Glutamatergic neuron (in vitro differentiated cells): ENCODE data around the gene DDX3X. TPM values are rescaled to one million over a fixed set of nuclear protein-coding genes. Genes with fewer than 3 reads are reported as not detected.
"Not testable (repeated sequence)": the region's sequence is repeated elsewhere in the genome, so short reads cannot be mapped to it uniquely, and the experiment has no call there.

Source experiments
- DNase-seq: peaks from one replicate; pipeline ENCODE4 v3.0.0; 2022
- H3K27ac Mint-ChIP-seq: one replicate; pipeline ENCODE4 v1.8.0; 2020; ENCODE audit warnings: mild to moderate bottlenecking, mixed read lengths, inconsistent platforms; ENCODE audit not compliant: unreplicated experiment
- H3K27me3 Mint-ChIP-seq: one replicate; pipeline ENCODE4 v1.8.0; 2020; ENCODE audit warnings: mild to moderate bottlenecking, moderate library complexity, mixed read lengths, inconsistent platforms; ENCODE audit not compliant: unreplicated experiment
- H3K36me3 Mint-ChIP-seq: one replicate; pipeline ENCODE4 v1.8.0; 2020; ENCODE audit warnings: mild to moderate bottlenecking, mixed read lengths, inconsistent platforms; ENCODE audit not compliant: unreplicated experiment
- H3K4me1 Mint-ChIP-seq: one replicate; pipeline ENCODE4 v1.8.0; 2020; ENCODE audit warnings: mild to moderate bottlenecking, low read depth, mixed read lengths, inconsistent platforms; ENCODE audit not compliant: unreplicated experiment
- H3K4me3 Mint-ChIP-seq: one replicate; pipeline ENCODE4 v1.8.0; 2020; ENCODE audit warnings: mild to moderate bottlenecking, mixed read lengths, inconsistent platforms; ENCODE audit not compliant: unreplicated experiment
- H3K9me3 Mint-ChIP-seq: one replicate; pipeline ENCODE4 v1.8.0; 2020; ENCODE audit warnings: mild to moderate bottlenecking, moderate library complexity, mixed read lengths, inconsistent platforms; ENCODE audit not compliant: unreplicated experiment
- total RNA-seq: library from RNA; stranded (reverse); fragmentation: NEBNext Ultra II Directional; extraction: Animal tissue kit (Norgen Biotek cat#: 25700); gene quantifications from one replicate; pipeline ENCODE4 v1.2.1, GENCODE V29; 2021; ENCODE audit not compliant: unreplicated experiment
- TF ChIP-seq, protein P1 (sequence below): fragments of 200-600 bp; sonication (generic); IDR thresholded peaks from one replicate; pipeline ENCODE4 v1.5.0; 2021; ENCODE audit not compliant: partially characterized antibody, unreplicated experiment

DDX3X gene
- total RNA-seq, 1 donor from 2014 or later = 208 TPM

DNA sequence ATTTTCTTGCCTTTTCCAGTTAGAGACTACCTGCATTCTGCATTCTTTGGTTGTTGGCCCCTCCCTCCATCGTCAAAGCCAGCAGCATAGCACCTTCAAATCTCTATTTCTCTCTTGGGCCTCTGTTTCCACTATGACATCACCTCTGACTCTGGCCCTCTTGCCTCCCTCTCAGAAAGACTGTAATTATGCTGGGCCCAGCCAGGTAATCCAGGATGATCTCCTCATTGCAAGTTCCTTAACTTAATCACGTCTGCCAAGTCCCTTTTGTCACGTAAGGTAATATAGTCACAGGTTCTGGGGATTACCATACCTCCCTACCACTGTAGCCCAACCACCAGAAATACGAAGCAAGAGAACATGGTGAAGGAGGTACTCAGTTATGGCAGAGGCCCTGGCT is 73.9 kb downstream of the DDX3X start:
- Mint-ChIP-seq H3K27ac (no peak overlapping the region), H3K4me1 (no peaks in the 10 kb centered on the region), H3K9me3 (peaks cover 1% of the 10 kb centered on the region), H3K4me3 (no peak overlapping the region), H3K36me3 (no peaks in the 10 kb centered on the region), H3K27me3 (peaks cover 1% of the 10 kb centered on the region)
- DNase-seq = no peak
- TF ChIP-seq, protein P1, sequence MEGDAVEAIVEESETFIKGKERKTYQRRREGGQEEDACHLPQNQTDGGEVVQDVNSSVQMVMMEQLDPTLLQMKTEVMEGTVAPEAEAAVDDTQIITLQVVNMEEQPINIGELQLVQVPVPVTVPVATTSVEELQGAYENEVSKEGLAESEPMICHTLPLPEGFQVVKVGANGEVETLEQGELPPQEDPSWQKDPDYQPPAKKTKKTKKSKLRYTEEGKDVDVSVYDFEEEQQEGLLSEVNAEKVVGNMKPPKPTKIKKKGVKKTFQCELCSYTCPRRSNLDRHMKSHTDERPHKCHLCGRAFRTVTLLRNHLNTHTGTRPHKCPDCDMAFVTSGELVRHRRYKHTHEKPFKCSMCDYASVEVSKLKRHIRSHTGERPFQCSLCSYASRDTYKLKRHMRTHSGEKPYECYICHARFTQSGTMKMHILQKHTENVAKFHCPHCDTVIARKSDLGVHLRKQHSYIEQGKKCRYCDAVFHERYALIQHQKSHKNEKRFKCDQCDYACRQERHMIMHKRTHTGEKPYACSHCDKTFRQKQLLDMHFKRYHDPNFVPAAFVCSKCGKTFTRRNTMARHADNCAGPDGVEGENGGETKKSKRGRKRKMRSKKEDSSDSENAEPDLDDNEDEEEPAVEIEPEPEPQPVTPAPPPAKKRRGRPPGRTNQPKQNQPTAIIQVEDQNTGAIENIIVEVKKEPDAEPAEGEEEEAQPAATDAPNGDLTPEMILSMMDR = no peak

DNA sequence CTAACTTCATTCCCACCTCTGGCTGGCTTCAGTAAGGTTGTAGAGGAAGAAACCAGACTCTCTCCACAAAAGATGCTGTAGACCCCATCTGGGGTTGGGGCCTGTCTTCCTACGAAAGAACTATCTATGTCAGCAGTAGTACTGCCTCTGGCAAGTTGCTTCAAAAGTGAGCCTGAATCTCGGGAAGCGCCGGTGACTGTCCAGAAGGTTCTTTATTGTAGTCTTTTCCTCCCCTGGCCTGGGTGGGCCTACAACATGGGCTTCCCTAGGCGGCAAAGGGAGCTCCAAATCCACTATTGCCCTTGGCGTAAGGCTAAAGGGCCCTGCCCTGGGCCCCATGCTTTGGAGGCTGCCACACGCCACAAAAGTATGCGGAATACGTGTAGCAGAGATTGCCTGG is 74.6 kb downstream of the DDX3X start:
- no peak for DNase-seq
- no peaks in the 10 kb centered on the region for H3K9me3 Mint-ChIP-seq
- no peaks in the 10 kb centered on the region for H3K4me1 Mint-ChIP-seq
- H3K4me3 Mint-ChIP-seq = no peak overlapping the region
- TF ChIP-seq, protein P1 = no peak
- no peaks in the 10 kb centered on the region for H3K36me3 Mint-ChIP-seq
- H3K27me3 Mint-ChIP-seq = peaks cover 1% of the 10 kb centered on the region
- no peak overlapping the region for H3K27ac Mint-ChIP-seq

DNA sequence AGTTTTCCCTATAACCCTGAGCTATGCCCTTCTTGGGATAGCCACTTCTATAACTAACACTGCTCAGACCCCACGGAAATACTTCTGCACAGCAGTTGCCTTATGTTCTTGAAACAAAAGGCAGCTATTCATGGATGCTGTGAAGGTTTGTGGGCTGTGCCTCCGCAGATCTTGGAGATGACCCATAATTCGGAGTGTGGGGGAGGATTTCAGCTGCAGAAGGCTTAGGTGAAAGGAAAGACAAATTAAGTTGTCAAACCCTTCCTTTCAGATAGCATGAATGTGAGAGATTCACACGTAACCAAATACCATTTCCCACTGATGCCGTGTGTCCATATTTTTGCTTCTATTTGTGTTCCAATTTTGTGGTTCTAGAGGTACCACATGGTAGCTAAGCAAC is 75.0 kb downstream of the DDX3X start:
- Mint-ChIP-seq H3K27me3 (peaks cover 1% of the 10 kb centered on the region), H3K27ac (no peak overlapping the region), H3K4me3 (no peak overlapping the region), H3K9me3 (no peaks in the 10 kb centered on the region), H3K36me3 (no peaks in the 10 kb centered on the region), H3K4me1 (no peaks in the 10 kb centered on the region)
- DNase-seq = no peak
- TF ChIP-seq, protein P1 = no peak

DNA sequence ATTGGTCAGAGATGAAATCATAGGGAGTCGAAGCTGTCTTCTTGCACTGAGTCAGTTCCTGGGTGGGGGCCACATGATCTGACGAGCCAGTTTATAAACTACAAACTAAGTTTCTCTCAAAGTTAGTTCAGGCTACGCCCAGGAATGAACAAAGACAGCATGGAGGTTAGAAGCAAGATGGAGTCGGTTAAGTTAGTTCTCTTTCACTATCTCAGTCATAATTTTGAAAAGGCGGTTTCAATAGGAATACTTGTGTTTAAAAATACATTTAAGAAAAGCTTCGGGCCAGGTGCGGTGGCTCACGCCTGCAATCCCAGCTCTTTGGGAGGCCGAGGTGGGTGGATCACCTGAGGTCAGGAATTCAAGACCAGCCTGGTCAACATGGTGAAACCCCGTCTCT is 77.3 kb downstream of the DDX3X start:
- not testable (repeated sequence) for DNase-seq, H3K4me3 Mint-ChIP-seq, H3K4me1 Mint-ChIP-seq, H3K27ac Mint-ChIP-seq, H3K9me3 Mint-ChIP-seq, H3K36me3 Mint-ChIP-seq, H3K27me3 Mint-ChIP-seq

DNA sequence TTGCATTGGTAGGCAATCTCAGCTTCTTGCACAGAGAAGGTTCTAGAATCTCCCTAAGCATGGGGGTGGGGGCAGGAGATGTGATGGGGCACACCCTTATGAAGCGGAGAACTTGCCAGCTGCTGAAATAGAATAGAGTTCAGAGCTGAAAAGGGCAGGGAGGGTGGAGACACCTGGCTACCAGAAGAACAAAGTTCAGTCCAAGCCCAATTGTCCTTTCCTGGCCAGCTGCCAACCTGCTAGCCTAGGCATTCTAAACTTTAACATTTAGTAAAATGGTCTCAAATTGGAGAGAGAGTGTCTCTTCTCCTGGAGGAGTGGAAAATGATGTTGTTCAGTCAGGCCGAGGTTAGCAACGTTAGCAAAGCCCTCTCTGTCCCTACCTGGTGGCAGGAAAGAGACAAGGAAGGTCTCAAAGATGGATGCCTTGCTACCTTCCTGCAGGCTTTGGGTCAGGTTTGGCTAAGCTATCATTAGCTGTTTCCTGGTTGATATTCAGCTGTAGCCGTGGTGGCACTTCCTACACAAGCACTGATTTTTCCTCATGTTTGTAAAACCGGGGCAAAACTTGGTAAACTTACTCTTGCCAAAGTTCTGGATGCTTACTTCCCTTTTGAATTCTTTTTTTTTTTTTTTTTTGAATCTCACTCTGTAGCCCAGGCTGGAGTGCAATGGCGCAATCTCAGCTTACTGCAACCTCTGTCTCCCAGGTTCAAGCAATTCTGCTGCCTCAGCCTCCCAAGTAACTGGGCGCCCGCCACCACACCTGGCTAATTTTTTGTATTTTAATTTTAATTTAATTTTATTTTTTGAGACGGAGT is 78.5 kb downstream of the DDX3X start:
- Mint-ChIP-seq H3K4me3 (no peak overlapping the region), H3K36me3 (no peaks in the 10 kb centered on the region)

More for the DNA sequence above, 78.5 kb downstream of the DDX3X start:
- no peak overlapping the region for H3K27ac Mint-ChIP-seq
- H3K27me3 Mint-ChIP-seq = no peaks in the 10 kb centered on the region
- no peak for DNase-seq
- TF ChIP-seq, protein P1 = no peak
- H3K4me1 Mint-ChIP-seq = no peaks in the 10 kb centered on the region
- no peaks in the 10 kb centered on the region for H3K9me3 Mint-ChIP-seq

Other genes starting within 250 kb of the DDX3X start
- 120 TPM for gene USP9X, start 248.7 kb upstream of the DDX3X start, total RNA-seq
- gene NYX, start 113.2 kb downstream of the DDX3X start, total RNA-seq = not detected